HG02623 (cell line): ENCODE results near the gene RASAL1.

Source experiments
- ATAC-seq: cut with Tn5 transposase; IDR thresholded peaks from one replicate; pipeline ENCODE4 v1.9.1; 2021; ENCODE audit warnings: moderate library complexity; ENCODE audit not compliant: unreplicated experiment

The RASAL1 gene

DNA sequence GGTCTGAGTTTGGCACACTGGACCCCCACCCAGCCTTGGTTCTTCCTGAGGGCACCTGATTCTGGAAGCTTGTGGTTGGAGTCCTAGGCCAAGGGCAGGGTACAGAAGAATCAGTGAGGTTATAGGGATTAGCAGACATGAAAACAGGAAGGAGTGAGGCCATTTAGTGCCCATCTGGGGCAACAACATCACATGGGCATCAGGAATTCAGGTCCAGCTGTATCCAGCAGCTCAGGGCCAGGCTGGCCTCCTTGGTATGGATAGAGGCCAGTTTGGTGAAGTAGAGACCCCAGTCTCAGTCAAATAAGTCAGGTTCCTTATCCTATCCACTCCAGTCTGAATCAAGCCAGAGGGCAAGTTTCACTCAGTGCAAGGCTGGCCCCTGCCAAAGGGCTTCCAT, 36.2 kb downstream of the RASAL1 start:
- ATAC-seq, result no peak

DNA sequence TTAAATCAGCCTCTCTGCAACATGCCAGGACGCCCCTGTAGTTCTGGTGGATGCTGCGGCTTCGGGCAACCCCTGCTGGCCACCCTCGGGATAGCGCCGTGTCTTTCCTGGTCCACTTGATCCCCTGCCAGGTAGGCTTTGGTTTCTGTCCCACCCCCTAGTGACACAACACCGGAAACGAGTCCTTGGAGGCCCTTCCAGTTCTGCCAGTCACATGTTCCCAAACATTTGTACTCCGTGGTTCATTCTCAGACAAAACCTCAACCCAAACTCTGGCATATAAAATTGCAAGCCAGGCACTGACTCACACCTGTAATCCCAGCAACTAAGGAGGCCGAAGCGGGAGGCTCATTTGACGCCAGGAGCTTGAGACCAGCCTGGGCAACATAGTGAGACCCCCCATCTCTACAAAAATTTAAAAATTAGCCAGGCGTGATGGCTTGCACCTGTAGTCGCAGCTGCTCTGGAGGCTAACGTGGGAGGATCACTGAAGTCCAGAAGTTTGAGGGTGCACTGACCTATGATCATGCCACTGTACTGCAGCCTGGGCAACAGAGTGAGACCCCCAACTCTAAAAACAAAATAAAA, 37.0 kb downstream of the RASAL1 start:
- peak; percentile 48 for ATAC-seq

DNA sequence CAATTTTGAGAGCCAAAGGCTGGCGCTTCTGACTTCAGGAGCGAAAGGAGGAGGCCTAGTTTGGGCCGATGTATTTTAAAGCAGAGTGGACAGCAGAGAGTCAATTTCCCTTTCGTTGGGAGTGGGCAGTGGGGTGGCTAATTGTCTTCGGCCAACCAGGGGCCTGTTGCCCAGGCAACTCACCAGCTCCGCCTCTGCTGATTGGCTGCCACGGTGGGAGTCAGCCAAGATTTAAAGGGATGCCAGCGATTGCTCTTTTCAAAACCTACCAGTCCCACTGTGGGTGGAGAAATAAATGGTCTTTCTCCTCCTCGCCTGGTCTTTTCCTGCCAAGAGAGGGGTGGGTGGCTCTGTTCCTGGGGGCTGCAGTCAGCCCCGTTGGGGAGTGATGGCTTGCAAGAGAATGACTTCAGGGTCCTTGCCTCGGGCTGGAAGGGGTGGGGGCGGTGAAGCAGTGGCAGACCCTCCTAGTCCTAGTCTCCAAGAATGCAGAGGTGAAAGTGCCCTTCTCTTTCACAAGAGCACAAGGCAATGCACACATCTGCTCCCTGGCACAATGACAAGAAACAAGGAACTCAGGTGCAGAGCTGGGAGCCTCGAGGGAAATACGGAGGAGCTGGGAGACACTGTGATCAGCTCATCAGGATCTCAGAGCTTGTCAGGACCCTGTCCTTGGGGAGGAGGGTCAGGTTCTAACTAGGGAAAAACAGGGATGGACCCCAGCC, 37.7 kb downstream of the RASAL1 start:
- no peak for ATAC-seq

DNA sequence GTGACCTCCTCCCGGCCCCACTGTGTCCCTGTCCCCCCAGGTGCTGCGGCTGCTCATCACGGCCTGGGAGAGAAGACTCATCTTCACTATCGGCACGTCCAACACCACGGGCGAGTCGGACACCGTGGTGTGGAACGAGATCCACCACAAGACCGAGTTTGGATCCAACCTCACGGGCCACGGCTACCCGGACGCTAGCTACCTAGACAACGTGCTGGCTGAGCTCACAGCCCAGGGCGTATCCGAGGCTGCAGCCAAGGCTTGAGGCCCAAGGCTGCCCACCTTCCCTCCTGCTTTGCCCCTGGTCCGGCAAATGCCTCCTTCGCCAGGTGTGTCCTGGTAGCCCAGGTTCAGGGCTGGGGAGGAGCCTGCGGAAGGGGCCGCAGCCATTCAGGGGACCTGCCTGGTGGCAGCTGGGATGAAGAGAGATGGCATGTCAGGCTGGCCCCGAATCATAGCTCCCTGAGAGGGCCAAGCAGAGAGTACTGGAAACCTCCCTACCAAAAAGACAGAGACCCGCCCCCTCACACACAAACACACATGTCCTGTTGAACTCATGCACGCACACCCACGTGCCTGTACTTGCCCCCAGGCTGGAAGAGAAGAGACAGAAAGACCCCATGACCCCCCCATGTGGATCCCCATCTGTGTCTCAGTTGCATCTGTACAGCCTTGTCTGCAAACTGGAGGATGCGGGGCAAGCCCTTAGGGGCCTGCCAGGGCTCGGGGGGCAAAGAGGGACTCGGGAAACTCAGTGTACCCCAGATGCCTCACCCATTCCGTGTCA, 38.7 kb downstream of the RASAL1 start:
- ATAC-seq, result no peak

DNA sequence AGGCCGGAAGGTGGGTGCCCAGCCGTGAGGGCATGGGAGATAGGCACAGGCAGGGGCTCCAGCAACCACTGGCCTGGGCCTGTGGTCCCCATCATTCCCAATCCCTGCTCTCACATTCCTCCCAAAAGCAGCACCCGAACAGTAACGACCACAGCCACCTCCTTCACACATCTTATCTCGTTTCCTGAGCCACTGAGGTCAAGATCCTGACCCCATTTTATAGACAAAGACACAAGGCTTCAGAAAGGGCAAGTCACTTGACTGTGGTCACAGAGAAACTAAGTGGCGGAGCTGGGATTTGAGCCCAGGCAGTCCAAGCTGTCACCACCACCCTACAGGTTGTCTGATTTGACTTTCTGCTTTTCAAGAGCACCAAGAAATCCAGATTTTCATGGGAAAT, 40.2 kb downstream of the RASAL1 start:
- no peak for ATAC-seq

DNA sequence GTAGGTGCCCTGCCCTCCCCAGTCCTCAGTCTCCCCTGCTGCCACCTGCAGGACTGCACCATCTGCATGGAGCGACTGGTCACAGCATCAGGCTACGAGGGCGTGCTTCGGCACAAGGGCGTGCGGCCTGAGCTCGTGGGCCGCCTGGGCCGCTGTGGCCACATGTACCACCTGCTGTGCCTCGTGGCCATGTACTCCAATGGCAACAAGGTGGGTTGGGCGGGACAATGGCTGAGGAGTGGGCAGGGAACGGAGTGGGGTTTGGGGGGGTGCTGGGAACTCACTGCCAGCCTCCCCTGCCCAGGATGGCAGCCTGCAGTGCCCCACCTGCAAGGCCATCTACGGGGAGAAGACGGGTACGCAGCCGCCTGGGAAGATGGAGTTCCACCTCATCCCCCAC, 40.8 kb downstream of the RASAL1 start:
- ATAC-seq, result no peak

DNA sequence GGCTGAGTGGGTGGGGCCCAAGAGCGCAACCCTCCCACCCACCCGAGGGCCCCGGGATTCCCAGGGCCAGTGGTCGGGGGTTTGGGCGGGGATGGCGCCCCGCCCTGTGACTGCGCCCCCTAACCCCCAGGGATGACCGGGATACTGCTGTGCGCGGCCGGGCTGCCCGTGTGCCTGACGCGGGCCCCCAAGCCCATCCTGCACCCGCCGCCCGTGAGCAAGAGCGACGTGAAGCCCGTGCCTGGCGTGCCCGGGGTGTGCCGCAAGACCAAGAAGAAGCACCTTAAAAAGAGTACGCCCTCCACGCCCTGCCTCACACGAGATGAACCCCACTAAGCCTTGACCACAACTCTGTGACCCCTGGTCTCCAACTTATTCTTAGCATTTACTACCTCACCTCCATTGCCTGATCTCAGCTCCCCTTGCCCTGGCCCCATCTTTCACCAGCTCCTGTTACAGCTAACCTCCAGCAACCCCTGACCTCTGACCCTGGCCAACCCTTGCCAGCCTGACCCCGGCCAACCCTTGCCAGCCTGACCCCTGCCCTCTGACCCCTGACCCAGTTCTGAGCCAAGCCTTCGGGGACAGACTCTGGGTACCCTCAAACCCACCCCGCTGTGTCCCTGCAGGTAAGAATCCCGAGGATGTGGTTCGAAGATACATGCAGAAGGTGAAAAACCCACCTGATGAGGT, 42.0 kb downstream of the RASAL1 start:
- ATAC-seq, result no peak

DNA sequence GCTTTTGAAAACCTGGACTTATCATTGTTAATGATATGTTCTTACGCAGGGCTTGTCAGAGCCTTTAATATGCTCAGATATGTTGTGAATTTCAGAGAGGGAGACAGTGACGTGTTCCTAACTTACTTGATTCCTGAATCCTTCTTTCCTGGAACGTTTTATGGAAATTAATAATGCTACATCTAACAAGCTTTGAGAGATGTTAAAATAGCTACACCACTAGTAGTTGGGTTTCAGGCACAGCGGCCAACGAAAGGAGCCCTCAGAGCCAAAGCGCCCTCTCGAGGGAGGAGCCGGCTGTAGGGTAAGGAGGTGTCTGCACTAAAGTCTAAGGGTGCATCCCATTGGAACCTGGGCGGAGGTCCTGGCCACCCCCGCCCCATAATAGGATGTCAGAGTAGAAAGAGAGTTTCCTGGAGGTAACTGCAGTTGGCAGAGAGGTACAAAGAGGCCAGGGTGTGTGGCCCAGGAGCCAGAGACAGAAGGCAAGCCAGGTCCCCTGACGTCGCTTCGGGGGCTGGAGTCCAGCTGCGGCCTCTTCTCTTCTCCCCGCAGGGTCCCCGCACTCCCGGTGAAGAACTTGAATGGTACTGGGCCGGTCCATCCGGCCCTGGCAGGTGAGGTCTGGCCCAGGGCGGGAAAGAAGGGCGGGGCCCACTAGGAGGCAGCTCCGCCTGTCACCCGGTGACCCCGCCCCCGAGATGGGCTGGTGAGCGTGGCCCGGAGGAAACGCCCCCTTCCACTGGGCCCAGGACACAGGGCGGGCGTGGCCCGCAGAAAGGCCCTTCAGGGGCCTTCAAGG, 42.8 kb downstream of the RASAL1 start:
- ATAC-seq, result peak; percentile 44

DNA sequence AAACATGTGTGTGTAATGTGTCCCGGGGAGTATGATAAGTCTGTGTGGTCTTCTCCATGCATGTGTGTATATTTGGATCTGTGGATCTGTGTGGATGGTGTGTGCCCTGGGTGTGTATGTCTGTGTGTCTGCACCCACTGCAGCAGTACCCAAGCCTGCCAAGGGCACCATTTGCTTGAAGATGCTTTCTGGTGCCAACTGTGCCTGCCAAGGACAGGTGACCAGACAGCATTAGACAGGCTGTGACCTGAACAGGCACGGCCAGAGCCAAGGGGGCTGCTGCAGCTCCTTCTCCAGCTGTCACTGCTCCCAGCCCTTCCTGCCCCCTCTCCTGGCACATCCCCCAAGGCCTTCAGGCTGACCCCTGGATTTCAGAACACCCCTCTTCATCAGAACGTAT, 44.1 kb downstream of the RASAL1 start:
- no peak for ATAC-seq

DNA sequence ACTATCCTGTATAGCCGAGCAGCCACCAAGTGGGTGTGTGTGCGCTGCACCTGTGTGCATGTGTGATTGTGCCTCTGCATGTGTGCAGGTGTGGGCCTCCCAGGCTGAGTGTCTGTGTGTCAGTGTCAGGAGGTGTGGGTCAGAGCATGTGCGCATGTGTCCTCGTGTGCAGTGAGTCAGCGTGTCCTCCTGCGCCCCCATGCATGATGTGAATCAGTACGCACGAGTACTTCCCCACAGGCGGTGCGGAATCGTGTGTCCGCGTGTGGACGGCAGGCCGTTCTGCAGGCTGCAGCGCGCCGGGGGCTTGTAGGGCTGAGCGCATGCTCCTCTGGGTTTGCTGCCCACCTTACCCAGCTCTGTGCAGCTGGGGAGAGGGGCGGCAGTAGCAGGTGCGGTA, 44.8 kb downstream of the RASAL1 start:
- ATAC-seq, result no peak

DNA sequence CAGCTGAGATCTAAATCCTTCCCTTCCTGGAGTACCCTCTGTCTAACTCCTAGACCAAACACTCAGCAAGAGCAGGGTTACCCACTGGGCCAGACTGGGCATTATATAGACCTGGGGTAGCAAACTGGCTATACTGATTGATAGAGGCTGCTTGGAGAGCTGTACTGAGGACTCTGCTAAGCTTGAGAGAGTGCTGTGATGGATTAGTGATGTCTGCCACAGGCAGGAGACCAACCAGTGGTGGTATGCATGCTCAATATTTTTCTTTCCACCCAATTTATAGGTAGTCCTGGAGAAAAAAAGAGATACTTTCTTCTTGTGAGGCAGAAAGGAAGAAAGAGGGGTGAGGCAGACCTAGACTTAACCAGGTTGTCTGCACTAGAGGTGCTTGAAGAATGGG, 45.7 kb downstream of the RASAL1 start:
- ATAC-seq, result no peak

DNA sequence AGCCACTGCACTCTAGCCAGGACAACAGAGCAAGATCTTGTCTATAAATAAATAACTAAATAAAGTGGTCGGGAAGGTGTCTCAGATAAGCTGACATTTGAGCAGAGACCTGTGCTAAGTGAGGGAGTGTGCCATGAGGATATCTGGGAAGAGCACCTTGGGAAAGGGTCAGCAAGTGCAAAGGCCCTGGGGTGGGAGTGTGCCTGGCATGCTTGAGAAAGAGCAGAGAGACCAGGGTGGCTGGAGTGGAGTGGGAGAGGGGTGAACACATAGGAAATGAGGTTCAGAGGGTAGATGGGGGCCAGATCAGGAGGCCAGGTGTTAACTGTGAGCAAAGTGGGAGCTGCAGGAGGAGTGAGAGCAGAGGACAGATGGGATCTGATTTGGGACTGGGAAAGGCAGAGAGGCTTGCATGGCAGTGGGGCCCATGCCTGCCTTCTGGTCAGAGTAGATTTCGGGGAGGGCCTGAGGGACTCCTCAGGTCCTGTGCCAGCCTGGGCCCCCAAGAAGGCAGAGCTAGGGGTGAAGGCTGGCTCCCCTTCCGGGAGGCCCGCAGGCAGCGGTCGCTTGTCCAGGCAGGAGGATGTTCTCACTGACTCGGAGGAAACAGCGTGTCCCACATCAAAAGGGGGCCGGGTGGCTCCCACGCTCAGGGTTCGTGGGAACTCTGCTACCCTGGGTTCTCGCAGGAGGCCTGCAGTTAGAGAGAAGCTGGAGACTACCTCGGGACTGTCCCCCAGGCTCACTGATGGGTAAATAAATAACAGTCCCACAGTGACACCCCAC, 46.4 kb downstream of the RASAL1 start:
- ATAC-seq, result no peak

DNA sequence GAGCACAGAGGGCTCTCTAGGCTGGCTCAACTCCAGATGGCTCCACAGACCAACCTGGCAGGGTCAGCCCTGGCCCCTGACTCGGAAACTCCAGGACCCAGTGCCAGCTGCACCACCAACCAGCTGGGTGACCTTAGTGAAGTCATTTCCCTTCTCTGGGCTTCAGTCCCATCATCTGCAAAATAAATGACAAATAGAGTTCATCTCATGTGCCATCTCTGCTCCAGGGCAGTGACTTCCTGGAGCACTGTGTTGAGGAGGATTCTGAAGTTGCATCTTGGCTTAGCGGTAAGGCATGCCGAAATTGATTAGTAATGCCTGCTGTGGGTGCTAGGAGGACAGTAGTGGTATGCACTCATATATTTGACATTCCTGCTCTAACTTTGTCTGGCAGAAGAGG, 47.5 kb downstream of the RASAL1 start:
- no peak for ATAC-seq

DNA sequence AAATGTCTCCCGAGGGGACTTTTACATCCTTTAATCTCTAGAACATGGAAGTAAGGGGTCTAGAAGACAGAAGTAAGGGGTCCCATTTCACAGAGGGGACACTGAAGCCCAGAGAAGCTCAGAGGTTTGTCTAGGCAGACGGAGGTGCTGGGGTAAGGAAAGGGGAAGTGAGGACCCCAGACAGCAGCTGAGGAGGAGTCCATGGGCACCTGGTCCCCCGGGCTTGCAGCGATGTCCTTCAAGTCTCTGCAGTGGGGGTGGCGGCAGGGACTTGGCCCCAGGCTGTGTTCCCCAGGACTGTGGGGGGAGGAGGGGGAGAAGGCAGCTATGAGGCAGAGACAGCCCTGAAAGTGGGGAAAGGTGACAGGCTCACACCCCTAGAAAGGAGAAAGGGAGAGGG, 48.4 kb downstream of the RASAL1 start:
- ATAC-seq, result no peak

DNA sequence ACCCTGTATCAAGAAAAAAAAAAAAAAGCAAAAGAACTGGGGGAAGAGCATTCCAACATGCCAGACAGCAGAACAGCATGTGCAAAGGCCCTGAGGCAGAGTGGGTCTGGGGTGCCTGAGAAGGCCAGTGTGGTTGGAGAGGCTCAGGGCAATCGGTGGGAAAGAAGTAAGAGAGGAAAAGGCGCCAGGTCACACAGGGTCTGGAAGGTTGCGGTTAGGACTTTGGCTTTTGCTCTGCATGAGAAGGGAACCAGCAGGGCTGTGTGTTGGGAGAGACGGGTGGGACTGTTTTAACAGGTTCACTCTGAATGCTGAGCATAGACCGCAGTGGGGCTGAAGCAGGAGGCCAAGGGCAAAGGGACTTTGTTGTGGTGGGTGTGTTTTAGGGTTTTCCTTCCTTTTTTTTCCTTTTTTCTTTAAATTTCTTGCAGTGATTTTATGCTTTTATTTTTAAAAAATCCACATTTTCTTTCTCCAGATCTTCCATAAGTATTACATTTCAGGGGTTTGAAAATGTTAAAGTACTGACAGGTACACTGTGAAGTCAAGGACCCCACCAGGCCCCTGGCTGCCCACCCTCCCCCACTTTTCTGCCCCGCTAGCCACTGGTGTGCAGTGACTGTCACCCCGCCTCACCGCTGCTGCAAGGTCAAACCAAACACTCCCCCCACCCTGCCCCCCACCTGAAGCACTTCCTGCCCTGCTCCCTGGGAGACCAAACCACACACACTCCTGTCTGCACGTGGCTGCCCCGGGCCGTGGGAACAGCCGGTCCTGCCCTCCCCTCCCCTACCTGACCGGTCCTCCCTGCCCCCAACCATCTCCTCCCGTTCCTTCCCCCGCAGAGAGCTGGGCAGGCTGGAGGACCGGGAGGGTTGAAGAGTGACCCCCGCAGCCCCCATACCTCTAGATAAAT, 49.1 kb downstream of the RASAL1 start:
- ATAC-seq, result no peak

DNA sequence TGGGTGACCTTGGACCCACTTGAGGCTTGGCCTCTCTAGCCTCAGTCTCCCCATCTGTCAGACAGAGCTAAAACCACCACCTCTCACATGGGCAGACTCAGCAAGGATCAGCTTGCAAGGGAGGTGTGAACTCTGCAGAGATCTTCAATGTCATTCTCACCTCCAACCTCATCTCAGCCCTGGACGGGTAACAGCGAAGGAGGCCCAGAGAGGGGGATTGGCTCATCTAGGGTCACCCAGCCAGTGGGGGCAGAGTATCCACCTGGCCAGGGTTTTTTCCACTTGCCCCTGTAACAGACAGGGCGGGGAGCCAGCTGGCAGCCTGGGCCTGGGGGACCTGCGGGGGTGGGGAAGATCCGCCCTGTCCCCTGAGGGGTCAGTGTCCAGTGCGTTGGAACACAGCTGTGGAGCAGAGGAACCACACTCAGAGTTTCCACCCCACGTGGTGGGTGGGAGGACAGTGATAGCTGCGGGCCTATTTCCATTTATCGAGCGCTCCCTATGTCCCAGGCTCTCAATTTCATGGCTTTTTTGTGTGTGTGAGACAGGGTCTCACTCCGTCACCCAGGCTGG, 51.6 kb downstream of the RASAL1 start:
- no peak for ATAC-seq

DNA sequence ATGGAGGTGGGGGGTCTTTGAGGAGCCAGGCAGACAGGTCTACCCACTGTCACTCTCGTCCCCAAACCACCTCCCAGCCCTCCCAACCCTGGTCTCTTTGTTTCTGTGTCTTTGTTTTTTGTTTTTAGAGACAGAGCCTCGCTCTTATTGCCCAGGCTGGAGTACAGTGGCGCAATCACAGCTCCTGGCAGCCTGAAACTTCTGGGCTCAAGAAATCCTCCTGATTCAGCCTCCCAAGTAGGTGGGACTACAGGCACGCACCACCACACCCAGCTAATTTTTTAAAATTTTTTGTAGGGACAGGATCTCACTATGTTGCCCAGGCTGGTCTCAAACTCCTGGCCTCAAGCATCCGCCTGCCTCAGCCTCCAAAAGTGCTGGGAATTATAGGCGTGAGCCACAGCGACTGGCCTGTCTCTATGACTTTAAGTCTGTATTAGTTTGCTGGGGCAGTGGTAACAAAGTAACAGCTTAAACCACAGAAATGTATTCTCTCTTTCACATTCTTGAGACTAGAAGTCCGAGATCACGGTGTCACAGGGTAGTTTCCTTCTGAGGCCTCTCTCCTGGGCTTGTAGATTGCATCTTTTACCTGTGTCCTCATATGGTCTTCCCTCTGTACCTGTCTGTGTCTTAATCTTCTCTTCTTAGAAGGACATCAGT, 52.9 kb downstream of the RASAL1 start:
- no peak for ATAC-seq

DNA sequence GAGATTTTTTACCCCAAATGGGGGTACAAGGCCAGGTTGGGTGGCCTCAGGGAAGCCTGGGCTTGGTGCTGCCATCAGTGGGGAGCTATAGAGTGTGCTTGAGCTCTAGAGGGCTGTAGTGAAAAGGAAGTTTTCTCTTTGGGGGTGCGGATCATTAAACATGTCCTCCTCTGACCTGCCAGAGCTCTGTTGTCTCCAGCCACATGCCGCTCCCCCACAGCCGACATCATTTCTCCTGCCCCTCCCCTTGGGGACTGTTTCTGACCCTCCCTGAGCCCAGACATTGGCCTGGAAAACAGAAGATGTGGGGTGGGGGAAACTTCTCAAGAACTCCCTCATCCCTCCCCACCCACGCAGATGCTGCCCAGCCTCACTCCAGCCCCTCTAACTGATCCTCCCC, 53.7 kb downstream of the RASAL1 start:
- ATAC-seq, result no peak
